ENCODE data around the gene LDB2. TPM values are rescaled to one million over a fixed set of nuclear protein-coding genes. Genes with fewer than 3 reads are reported as not detected.
A peak's percentile ranks its signal among the peaks of the same experiment; 100 is the strongest.

The LDB2 gene
- total RNA-seq = 10 to 100 TPM; 31.0 to 34.1 TPM

DNA sequence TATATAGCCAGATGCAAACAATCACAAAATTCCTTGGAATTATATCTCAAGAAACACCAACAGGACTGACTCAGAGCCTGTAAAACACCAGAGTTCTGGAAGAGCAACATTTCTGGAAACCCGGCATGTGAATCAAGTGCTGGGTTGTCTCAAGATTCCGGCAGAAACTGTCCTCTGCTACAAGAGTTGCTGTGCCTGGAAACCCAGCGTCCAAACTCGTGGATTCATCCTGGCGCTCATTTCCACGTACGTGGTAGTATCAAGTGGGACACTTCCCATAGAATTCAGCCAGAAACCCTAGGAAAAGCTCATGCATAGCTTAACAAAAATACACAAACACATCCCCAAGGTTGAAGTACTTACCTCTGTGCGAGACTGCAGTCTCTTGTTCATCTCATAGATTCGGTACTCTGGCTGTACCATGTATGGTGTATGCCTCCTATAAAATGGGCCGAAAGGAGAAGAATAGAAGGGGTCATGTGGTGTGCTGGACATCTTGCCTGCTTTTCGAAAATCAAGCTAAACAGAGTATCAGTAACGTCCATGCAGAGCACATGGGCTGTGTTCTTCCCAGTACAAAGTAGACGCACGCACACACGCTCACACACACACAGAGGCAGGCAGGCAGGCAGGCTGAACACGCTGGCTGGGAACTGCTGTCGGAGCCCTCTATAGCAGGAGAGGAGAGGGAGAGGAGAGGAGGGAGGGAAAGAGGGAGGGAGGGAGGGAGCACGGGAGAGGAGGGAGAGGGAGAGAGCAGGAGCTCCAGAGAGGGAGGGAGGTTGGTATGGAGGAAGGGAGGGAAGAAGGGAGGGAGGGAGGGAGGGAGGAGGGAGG is at the start of gene LDB2:
LDB2 (minus strand) TSS at position 655 of the 837 bp plus-strand sequence.
- peak; percentile 61 for ATAC-seq (ENCODE audit: insufficient number of reproducible peaks, low FRiP score, low read depth)
- Histone ChIP-seq H3K36me3 (no peaks in the 10 kb centered on the region), H3K4me3 (peak within 1 kb of the TSS; percentile 64), H3K27me3 (replicated peaks; ENCODE audit: insufficient read depth) (no peaks in the 10 kb centered on the region), H3K4me1 (ENCODE audit: control insufficient read depth in 1 of 2, low read depth in 2 of 2) (no peaks in the 10 kb centered on the region), H3K27ac (no peak within 1 kb of the TSS), H3K9me3 (no peaks in the 10 kb centered on the region)
- TF ChIP-seq, protein P1, sequence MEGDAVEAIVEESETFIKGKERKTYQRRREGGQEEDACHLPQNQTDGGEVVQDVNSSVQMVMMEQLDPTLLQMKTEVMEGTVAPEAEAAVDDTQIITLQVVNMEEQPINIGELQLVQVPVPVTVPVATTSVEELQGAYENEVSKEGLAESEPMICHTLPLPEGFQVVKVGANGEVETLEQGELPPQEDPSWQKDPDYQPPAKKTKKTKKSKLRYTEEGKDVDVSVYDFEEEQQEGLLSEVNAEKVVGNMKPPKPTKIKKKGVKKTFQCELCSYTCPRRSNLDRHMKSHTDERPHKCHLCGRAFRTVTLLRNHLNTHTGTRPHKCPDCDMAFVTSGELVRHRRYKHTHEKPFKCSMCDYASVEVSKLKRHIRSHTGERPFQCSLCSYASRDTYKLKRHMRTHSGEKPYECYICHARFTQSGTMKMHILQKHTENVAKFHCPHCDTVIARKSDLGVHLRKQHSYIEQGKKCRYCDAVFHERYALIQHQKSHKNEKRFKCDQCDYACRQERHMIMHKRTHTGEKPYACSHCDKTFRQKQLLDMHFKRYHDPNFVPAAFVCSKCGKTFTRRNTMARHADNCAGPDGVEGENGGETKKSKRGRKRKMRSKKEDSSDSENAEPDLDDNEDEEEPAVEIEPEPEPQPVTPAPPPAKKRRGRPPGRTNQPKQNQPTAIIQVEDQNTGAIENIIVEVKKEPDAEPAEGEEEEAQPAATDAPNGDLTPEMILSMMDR (IDR thresholded peaks at IDR 0.05) = no peak
- no peak for DNase-seq (ENCODE audit: low spot score)

DNA sequence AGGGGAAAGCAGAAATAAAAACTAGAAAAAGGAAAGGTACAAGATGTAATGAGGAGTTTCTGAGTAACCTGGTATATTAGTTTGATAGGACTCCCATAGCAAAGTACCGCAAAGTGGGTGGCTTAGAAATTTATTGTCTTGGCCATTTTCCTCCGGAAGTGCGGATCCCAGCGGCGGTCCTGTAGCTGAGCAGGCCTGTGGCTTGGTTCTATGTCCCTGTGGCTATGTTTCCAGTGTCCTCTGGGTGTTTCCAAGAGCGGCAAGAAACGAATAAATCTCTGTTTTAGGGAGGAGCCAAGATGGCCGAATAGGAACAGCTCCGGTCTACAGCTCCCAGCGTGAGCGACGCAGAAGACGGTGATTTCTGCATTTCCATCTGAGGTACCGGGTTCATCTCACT is 44.0 kb upstream of the LDB2 start:
- no peak for DNase-seq (ENCODE audit: low spot score)
- Histone ChIP-seq H3K4me1 (ENCODE audit: control insufficient read depth in 1 of 2, low read depth in 2 of 2) (no peaks in the 10 kb centered on the region), H3K9me3 (no peaks in the 10 kb centered on the region), H3K27me3 (replicated peaks; ENCODE audit: insufficient read depth) (no peaks in the 10 kb centered on the region), H3K27ac (no peak overlapping the region), H3K36me3 (no peaks in the 10 kb centered on the region), H3K4me3 (no peak overlapping the region)
- no peak for ATAC-seq (ENCODE audit: insufficient number of reproducible peaks, low FRiP score, low read depth)
- TF ChIP-seq, protein P1 (IDR thresholded peaks at IDR 0.05) = no peak

DNA sequence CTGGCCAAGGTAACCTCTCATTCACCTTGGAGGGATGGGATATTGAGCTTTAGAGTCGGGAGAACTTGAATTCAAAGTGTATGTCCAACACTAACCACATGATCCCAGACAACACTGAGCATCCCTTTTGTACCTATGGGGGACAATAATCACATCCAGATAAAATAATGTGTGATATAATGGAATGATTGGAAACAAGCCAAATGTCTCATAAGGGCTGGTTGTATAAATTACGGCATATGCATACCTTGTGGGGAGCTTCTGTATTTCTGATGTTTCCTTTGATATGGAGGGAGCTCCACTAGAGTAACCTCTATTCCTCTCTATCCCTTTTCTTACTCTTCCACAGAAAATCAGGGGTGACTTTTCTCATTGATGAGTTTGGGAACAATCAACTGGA is 40.7 kb upstream of the LDB2 start:
- Histone ChIP-seq H3K4me3 (no peak overlapping the region), H3K36me3 (no peaks in the 10 kb centered on the region), H3K27me3 (replicated peaks; ENCODE audit: insufficient read depth) (no peaks in the 10 kb centered on the region), H3K9me3 (no peaks in the 10 kb centered on the region), H3K4me1 (ENCODE audit: control insufficient read depth in 1 of 2, low read depth in 2 of 2) (no peaks in the 10 kb centered on the region), H3K27ac (no peak overlapping the region)
- no peak for DNase-seq (ENCODE audit: low spot score)
- TF ChIP-seq, protein P1 (IDR thresholded peaks at IDR 0.05) = no peak
- no peak for ATAC-seq (ENCODE audit: insufficient number of reproducible peaks, low FRiP score, low read depth)

DNA sequence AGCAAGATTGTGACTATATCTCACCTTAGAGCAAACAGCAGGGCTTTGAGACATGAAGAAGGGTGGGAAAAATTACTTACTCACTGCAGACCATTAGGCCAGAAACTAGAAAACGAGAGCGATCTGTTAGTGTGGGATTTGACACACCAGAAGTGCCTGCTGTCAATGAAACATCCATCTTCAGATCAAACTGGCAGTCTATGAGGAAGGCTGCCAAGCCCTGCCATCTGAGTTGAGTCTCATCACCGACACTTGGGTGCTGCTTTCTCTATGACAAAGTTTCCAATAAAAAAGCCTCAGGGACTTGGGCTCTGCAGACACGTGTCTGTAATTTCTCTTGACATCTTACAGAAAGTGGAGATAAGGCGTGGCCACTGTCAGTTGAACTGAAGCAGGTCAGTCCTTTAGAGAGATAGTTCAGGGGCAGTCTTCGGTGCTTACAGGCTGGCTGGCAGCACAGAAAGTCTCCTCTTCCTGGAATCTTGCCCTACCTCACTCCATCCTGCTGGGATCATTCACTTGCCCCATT is 40.1 kb upstream of the LDB2 start:
- H3K4me3 ChIP-seq = no peak overlapping the region
- no peak overlapping the region for H3K27ac ChIP-seq
- H3K27me3 ChIP-seq (replicated peaks; ENCODE audit: insufficient read depth) = no peaks in the 10 kb centered on the region
- ATAC-seq (ENCODE audit: insufficient number of reproducible peaks, low FRiP score, low read depth) (no peak), DNase-seq (ENCODE audit: low spot score) (no peak)
- TF ChIP-seq, protein P1 (IDR thresholded peaks at IDR 0.05) = no peak
- H3K4me1 ChIP-seq (ENCODE audit: control insufficient read depth in 1 of 2, low read depth in 2 of 2) = no peaks in the 10 kb centered on the region
- no peaks in the 10 kb centered on the region for H3K9me3 ChIP-seq
- H3K36me3 ChIP-seq = no peaks in the 10 kb centered on the region

DNA sequence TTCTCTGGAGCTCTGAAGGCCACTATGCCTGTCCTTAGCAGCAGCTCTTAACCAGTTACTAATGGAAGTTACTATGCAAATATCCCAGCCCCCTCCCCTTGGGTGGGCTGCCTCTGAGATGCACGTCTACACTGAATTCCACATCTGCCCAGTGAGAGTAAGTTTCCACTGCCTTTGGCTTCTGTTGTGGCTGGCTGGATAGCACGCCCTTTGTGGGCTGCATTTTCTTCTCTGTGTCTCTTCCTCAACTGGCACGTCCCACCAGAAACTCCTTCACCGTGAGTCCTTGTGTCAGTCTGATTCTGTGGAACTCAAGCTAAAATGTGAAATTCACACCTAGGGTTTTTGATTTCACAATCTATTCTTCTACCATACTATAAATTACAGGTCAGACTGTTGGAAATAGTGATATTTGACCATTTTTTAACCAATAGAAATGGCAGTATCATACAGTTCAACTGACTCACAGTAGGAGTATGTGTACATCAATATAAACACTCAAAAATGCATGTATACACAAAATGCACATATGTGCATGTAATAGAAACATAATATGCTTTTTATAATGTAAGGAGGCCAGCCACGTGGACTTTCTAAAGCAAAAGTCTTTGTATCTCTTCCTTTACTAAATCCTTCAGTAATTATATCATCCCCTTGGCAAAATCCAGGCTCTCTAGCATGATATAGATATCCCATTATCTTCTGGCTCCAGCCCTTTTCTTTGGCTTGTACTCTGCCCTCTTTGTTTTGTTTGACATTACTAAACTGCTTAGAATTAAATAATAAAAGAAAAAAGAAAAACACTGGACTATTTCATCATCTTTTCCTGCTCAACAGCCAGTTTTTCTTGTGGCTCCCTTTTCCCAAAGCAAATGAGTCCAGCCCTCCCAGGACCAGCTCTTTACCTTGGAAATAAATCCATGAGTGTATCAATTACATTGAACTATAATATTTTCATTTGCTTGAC is 33.2 kb upstream of the LDB2 start:
- no peak overlapping the region for H3K27ac ChIP-seq
- TF ChIP-seq, protein P1 (IDR thresholded peaks at IDR 0.05) = no peak
- DNase-seq (ENCODE audit: low spot score) (no peak), ATAC-seq (ENCODE audit: insufficient number of reproducible peaks, low FRiP score, low read depth) (no peak)
- no peaks in the 10 kb centered on the region for H3K9me3 ChIP-seq
- no peaks in the 10 kb centered on the region for H3K4me1 ChIP-seq (ENCODE audit: control insufficient read depth in 1 of 2, low read depth in 2 of 2)
- no peaks in the 10 kb centered on the region for H3K36me3 ChIP-seq
- H3K27me3 ChIP-seq (replicated peaks; ENCODE audit: insufficient read depth) = no peaks in the 10 kb centered on the region
- H3K4me3 ChIP-seq = no peak overlapping the region
